ENCODE data around the gene ITGA6.

Gene ITGA6

DNA sequence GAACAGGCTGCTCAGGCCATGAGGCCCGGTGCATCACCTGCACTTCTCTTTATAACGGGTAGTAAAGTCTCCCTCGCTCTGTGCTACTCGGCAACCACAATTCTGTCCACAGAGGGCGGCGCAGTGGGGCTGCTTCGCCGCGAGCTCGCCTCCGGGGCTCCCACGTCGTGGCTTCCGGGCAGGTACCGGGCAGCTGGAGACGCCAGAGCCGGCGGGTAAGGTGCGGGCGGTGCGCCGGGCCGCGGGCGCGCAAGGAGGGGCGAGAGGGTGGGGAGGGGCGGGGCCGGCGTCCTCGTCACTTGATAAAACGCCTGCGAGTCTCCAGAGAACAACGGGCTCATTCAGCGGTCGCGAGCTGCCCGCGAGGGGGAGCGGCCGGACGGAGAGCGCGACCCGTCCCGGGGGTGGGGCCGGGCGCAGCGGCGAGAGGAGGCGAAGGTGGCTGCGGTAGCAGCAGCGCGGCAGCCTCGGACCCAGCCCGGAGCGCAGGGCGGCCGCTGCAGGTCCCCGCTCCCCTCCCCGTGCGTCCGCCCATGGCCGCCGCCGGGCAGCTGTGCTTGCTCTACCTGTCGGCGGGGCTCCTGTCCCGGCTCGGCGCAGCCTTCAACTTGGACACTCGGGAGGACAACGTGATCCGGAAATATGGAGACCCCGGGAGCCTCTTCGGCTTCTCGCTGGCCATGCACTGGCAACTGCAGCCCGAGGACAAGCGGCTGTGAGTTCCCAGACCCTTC, at the start of gene ITGA6:
Gene ITGA6, plus strand, starts transcription at position 331 of the 734 bp plus-strand sequence.
- H3K4me3 ChIP-seq (replicated peaks; ENCODE audit: low read depth, low read length) = peak within 1 kb of the TSS; percentile 57
- TF ChIP-seq, protein P1, sequence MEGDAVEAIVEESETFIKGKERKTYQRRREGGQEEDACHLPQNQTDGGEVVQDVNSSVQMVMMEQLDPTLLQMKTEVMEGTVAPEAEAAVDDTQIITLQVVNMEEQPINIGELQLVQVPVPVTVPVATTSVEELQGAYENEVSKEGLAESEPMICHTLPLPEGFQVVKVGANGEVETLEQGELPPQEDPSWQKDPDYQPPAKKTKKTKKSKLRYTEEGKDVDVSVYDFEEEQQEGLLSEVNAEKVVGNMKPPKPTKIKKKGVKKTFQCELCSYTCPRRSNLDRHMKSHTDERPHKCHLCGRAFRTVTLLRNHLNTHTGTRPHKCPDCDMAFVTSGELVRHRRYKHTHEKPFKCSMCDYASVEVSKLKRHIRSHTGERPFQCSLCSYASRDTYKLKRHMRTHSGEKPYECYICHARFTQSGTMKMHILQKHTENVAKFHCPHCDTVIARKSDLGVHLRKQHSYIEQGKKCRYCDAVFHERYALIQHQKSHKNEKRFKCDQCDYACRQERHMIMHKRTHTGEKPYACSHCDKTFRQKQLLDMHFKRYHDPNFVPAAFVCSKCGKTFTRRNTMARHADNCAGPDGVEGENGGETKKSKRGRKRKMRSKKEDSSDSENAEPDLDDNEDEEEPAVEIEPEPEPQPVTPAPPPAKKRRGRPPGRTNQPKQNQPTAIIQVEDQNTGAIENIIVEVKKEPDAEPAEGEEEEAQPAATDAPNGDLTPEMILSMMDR (IDR thresholded peaks at IDR 0.05; ENCODE audit: low read length, missing control alignments) = no peak
- DNase-seq (ENCODE audit: low read depth) = peak; percentile 33

DNA sequence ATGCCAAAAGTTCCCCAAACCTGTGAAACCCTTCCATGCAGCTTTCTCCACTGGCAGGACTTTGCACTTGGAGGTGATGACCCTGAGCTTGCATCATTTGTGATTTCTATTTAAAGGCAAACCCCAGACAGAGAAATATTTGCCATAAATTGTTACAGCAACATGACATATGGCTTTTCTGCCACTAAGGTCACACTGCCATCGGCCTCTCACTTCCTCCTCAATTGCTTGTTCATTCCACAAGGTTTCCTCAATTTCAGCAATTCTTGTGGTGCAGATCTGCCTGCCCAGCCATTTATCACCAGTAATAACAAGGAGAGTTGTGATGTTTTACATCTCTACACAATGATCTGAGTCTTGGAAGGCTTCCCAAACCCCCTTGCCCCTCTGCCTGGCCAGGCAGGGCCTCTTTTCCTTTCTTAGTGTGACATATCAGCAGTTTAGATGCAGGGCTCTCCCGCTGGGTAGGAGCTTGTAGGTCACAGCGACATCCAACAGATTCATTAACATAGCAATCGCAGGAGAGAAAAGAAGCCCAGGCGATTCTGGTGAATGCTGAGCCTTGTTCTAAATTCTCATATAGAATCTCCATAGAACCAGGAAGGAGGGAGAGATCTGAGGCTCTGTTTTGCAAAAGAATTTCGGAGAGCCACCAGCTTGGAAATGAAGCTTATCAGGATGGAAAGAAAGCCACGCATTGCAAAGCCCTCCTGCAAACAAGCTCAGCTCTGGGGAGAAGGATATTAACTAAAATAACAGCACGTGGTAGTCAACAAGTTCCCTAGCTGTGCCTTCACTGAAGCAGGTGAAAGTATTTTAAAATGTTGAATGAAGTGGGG, 46.7 kb upstream of the ITGA6 start:
- TF ChIP-seq, protein P1 (IDR thresholded peaks at IDR 0.05; ENCODE audit: low read length, missing control alignments) = no peak
- no peak for DNase-seq (ENCODE audit: low read depth)
- H3K4me3 ChIP-seq (replicated peaks; ENCODE audit: low read depth, low read length) = no peak overlapping the region

DNA sequence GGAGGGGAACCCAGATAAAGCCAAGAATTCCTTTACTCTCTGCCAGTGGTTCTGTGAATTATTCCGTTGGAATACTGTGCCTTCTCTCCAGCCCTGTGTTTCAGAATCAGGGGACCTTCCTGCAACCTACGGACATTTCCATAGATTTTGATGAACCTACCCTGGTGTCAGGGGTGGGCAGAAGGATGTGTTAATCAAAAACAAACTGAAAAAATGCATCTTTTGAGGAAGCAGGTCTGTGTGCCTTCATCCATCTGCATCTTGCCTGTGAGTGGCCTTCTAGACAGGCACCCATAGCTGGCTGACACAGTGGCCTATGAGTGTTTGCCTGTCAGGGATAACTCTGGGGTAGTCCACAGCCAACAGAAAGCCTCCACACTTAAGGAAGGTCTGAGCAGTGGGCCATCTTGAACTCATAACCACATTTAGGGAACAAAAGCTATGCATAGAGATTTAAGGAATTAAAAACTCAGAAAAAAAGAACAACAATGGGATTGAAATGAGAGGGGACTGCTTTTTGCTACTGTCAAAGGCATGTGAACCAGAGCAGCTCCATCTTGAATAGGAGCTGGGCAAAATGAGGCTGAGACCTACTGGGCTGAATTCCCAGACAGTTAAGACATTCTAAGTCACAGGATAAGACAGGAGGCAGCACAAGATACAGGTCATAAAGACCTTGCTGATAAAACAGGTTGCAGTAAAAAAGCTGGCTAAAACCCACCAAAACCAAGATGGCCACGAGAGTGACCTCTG, 45.9 kb upstream of the ITGA6 start:
- DNase-seq (ENCODE audit: low read depth) = no peak
- TF ChIP-seq, protein P1 (IDR thresholded peaks at IDR 0.05; ENCODE audit: low read length, missing control alignments) = no peak
- no peak overlapping the region for H3K4me3 ChIP-seq (replicated peaks; ENCODE audit: low read depth, low read length)

DNA sequence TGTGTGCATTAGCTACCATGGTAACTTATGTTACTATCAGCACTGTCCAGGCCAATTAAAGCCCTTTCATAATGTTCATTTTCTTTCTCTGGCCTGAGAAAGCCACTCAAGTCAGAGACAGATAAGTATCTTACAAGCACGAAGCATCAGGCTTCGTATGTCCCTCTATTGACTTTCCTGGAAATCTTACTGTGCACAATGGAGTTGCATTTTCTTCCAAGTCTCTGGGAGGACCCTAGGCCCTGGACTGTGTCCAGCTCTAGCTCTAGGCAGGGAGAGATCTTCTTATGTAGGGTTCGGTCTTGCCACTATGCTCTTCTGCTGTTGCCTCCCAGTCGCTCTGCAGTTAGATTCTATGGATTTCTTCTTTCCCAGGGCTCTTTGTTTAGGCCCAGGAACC, 40.0 kb upstream of the ITGA6 start:
- TF ChIP-seq, protein P1 (IDR thresholded peaks at IDR 0.05; ENCODE audit: low read length, missing control alignments) = no peak
- no peak for DNase-seq (ENCODE audit: low read depth)

DNA sequence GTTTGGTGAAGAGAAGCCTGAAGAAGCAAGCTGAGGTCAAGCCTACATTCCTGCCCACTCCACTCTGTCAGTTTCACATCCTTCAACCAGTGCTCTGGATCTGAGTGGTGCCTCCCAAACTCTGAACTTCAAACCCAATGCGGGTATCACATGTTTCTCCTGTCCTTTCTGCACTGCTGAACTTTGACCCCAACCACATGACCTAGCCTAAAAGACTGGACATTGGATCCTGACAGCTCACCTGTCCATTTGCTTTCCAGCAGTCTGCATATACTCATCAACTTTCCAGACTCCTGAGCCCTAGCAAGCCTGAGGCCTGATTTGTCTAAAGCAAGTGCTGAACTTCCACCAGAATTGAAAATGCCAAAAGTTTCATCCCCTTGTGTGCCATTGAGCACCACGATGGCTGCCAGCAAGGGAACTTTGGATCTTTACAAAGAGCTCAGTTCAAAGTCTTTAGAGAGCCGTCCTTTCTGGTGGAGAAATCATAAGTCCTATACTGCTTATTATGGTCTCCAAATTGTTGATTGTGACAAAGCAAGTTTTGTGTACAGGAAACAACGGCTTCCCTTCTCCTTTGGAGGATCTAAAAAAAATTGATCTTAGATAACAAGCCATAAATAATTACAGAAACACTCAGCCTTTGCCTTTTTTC, 37.6 kb upstream of the ITGA6 start:
- TF ChIP-seq, protein P1 (IDR thresholded peaks at IDR 0.05; ENCODE audit: low read length, missing control alignments) = no peak
- no peak overlapping the region for H3K4me3 ChIP-seq (replicated peaks; ENCODE audit: low read depth, low read length)
- no peak for DNase-seq (ENCODE audit: low read depth)

More for the DNA sequence above, 40.0 kb upstream of the ITGA6 start:
- no peak overlapping the region for H3K4me3 ChIP-seq (replicated peaks; ENCODE audit: low read depth, low read length)

DNA sequence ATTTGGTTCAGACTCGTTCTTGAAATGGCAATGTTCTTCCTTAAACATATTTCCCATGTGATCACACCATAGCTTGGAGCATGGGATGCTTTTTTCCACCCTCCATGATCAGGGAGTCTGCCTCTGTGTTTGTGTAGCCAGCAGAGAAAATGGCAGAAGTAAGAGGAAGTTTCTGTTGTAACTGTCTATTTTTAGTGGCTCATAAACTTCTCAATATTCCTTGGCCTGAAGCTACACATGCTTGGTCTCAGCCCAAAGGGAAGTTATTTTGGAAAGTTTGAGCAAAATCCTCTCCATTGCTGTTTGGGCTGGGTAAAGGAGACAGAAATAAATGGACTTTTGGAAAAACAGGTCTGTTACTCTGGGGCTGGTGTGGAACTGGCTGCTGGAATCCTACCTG, 33.4 kb upstream of the ITGA6 start:
- H3K4me3 ChIP-seq (replicated peaks; ENCODE audit: low read depth, low read length) = no peak overlapping the region

More for the DNA sequence above, 33.4 kb upstream of the ITGA6 start:
- TF ChIP-seq, protein P1 (IDR thresholded peaks at IDR 0.05; ENCODE audit: low read length, missing control alignments) = no peak
- no peak for DNase-seq (ENCODE audit: low read depth)
